A549 (cell line): ENCODE data around the gene USP24. TPM values are rescaled to one million over a fixed set of nuclear protein-coding genes. Genes with fewer than 3 reads are reported as not detected.
"Not testable (repeated sequence)": the region's sequence is repeated elsewhere in the genome, so short reads cannot be mapped to it uniquely, and the experiment has no call there.

ENCODE experiments used
- ATAC-seq, 2 experiments: fragments of 200-7000 bp in 1 of 2; fragments of >200 bp in 1 of 2; cut with Nextera tagmentation in 1 of 2; cut with Tn5 transposase in 1 of 2; 3 replicates each; pipeline versions ENCODE4 v1.8.0 to v1.9.1; 2018 to 2020; ENCODE audit warnings: mild to moderate bottlenecking in 1 of 2, moderate library complexity in 1 of 2
- CTCF ChIA-PET: fragments of 300-600 bp; sonication (Branson Sonifier 250); formaldehyde crosslinking; extraction: SDS; loops from one replicate; lab custom pipeline; 2021; ENCODE audit warnings: antibody characterized with exemption, inconsistent platforms; lab: Yijun Ruan, JAX
- POLR2A ChIA-PET: fragments of 350-600 bp; formaldehyde crosslinking; extraction: SDS; loops from one replicate; lab custom pipeline; 2021; ENCODE audit warnings: antibody characterized with exemption, inconsistent platforms; lab: Yijun Ruan, JAX
- DNase-seq, 2 experiments: peaks; one replicate each; pipeline versions ENCODE4 v3.0.0 to v3.0.0-alpha.2; 2011 to 2016; ENCODE audit warnings: low read depth in 1 of 2, low spot score in 1 of 2
- FAIRE-seq: peaks from 2 replicates; lab custom pipeline; 2011; peaks lifted over from hg19 to GRCh38; lab: Jason Lieb, UNC
- H3K27ac ChIP-seq, 2 experiments: fragments of >200 bp; sonication (Bioruptor Twin); formaldehyde crosslinking; 3 replicates each; pipeline ENCODE4 v1.5.1; 2016 to 2017
- H3K4me1 ChIP-seq: fragments of >200 bp; sonication (Bioruptor Twin); formaldehyde crosslinking; 3 replicates; pipeline ENCODE4 v1.6.1; 2016
- H3K4me2 ChIP-seq: fragments of >200 bp; sonication (Bioruptor Twin); formaldehyde crosslinking; 3 replicates; pipeline ENCODE4 v1.6.1; 2016
- H3K4me3 ChIP-seq: fragments of >200 bp; sonication (Bioruptor Twin); formaldehyde crosslinking; 3 replicates; pipeline ENCODE4 v1.5.1; 2016
- H3K9me3 ChIP-seq: fragments of >200 bp; sonication (Bioruptor Twin); formaldehyde crosslinking; 3 replicates; pipeline ENCODE4 v1.6.1; 2016
- BHLHE40 ChIP-seq: IDR thresholded peaks from 2 replicates; pipeline ENCODE4 v1.6.1; 2012; ENCODE audit warnings: low read depth, low read length, inconsistent platforms
- CBX8 ChIP-seq: fragments of 200-600 bp; sonication (generic); IDR thresholded peaks from 2 replicates; pipeline ENCODE4 v1.6.1; 2016
- CEBPB ChIP-seq, 2 experiments: fragments of >200 bp in 1 of 2; sonication (Bioruptor Twin) in 1 of 2; formaldehyde crosslinking in 1 of 2; IDR thresholded peaks; 2 replicates each; pipeline ENCODE4 v1.6.1; 2012 to 2016
- CHD4 ChIP-seq: fragments of 200-600 bp; sonication (generic); IDR thresholded peaks from 2 replicates; pipeline ENCODE4 v1.6.1; 2016; ENCODE audit warnings: antibody characterized with exemption, mild to moderate bottlenecking, borderline replicate concordance
- EHF ChIP-seq: fragments of 250-450 bp; sonication (Bioruptor Pico); IDR thresholded peaks from 2 replicates; pipeline ENCODE4 v1.5.0; 2020; ENCODE audit warnings: mild to moderate bottlenecking
- EP300 ChIP-seq, 2 experiments: fragments of >200 bp; sonication (Bioruptor Twin); formaldehyde crosslinking; IDR thresholded peaks; 2 replicates in 1 of 2; 3 replicates in 1 of 2; pipeline ENCODE4 v1.6.1; 2016 to 2017
- ESRRA ChIP-seq: fragments of 150-350 bp; IDR thresholded peaks from 2 replicates; pipeline ENCODE4 v1.6.1; 2014; ENCODE audit warnings: mild to moderate bottlenecking, low read length, borderline replicate concordance
- FOSL2 ChIP-seq, 2 experiments: fragments of 450-650 bp in 1 of 2; fragments of >200 bp in 1 of 2; sonication (Bioruptor Twin) in 1 of 2; formaldehyde crosslinking; IDR thresholded peaks; 2 replicates each; pipeline versions ENCODE4 v1.5.0 to v1.6.1; 2016 to 2020; ENCODE audit warnings: mild to moderate bottlenecking in 1 of 2, moderate library complexity in 1 of 2
- FOXS1 ChIP-seq: fragments of 250-450 bp; sonication (Bioruptor Pico); IDR thresholded peaks from 2 replicates; pipeline ENCODE4 v1.5.0; 2020; ENCODE audit warnings: mild to moderate bottlenecking, moderate library complexity
- GATA3 ChIP-seq: IDR thresholded peaks from 2 replicates; pipeline ENCODE4 v1.6.1; 2012; ENCODE audit warnings: borderline replicate concordance
- HDAC2 ChIP-seq: fragments of 200-600 bp; sonication (generic); IDR thresholded peaks from 2 replicates; pipeline ENCODE4 v1.6.1; 2016
- HEYL ChIP-seq: fragments of 250-450 bp; sonication (Bioruptor Pico); IDR thresholded peaks from 2 replicates; pipeline ENCODE4 v1.8.0; 2021; ENCODE audit warnings: mild to moderate bottlenecking, moderate library complexity
- NPAS2 ChIP-seq: fragments of 250-450 bp; sonication (Bioruptor Pico); IDR thresholded peaks from 2 replicates; pipeline ENCODE4 v1.8.0; 2022; ENCODE audit warnings: mild to moderate bottlenecking, moderate library complexity, borderline replicate concordance
- POLR2A ChIP-seq: IDR thresholded peaks from 2 replicates; pipeline ENCODE4 v1.6.1; 2012; ENCODE audit warnings: mild to moderate bottlenecking, low read length
- POLR2AphosphoS2 ChIP-seq: conservative IDR thresholded peaks from 2 replicates; pipeline ENCODE4 v1.6.1; 2012; ENCODE audit warnings: low read length, improper control_type of control experiment, inconsistent platforms
- RFX5 ChIP-seq: fragments of 450-650 bp; IDR thresholded peaks from 2 replicates; pipeline ENCODE4 v1.7.1; 2014; ENCODE audit warnings: antibody characterized with exemption, mild to moderate bottlenecking, moderate library complexity
- SREBF2 ChIP-seq: fragments of 450-650 bp; IDR thresholded peaks from 2 replicates; pipeline ENCODE4 v1.6.1; 2014; ENCODE audit warnings: mild to moderate bottlenecking, moderate library complexity
- TFCP2L1 ChIP-seq: fragments of 250-450 bp; sonication (Bioruptor Pico); IDR thresholded peaks from 2 replicates; pipeline ENCODE4 v1.5.0; 2021; ENCODE audit warnings: mild to moderate bottlenecking
- ZFP36 ChIP-seq: fragments of 450-650 bp; IDR thresholded peaks from 2 replicates; pipeline ENCODE4 v1.6.1; 2014; ENCODE audit warnings: borderline replicate concordance; ENCODE audit not compliant: partially characterized antibody
- WGBS: methylation state at CpG from one replicate; pipeline ENCODE4 v1.1.6; 2017; ENCODE audit errors: missing lambda C conversion rate; 5-methylcytosine and 5-hydroxymethylcytosine counted together
- polyA plus RNA-seq, 4 experiments: library from polyadenylated mRNA; depleted of rRNA in 3 of 4; stranded (reverse); fragments of >200 nt; fragmentation: RNase III in 1 of 4; extraction: RNeasy Plus Mini Kit Qiagen cat#74134 plus additional on column Dnase treatment in 1 of 4; gene quantifications; 2 replicates in 3 of 4; 3 replicates in 1 of 4; pipeline ENCODE4 v1.2.3, GENCODE V29; 2011 to 2017
- TF ChIP-seq, protein P1 (sequence below): fragments of 150-350 bp; IDR thresholded peaks from 2 replicates; pipeline ENCODE4 v1.6.1; 2014; ENCODE audit warnings: low read depth, mild to moderate bottlenecking, low read length
- TF ChIP-seq, protein P2 (sequence below): fragments of >200 bp; sonication (Bioruptor Twin); formaldehyde crosslinking; IDR thresholded peaks from 3 replicates; pipeline ENCODE4 v1.6.1; 2016
- TF ChIP-seq, protein P3 (sequence below): IDR thresholded peaks from 2 replicates; pipeline ENCODE4 v1.6.1; 2012
- TF ChIP-seq, protein P4 (sequence below): fragments of 250-450 bp; sonication (Bioruptor Pico); IDR thresholded peaks from 2 replicates; pipeline ENCODE4 v1.5.0; 2021; ENCODE audit warnings: mild to moderate bottlenecking, moderate library complexity, borderline replicate concordance

USP24 gene
- polyA plus RNA-seq, 2 of the 4 experiments (the other 2 are of a cell fraction): 14.7 to 21.7 TPM

DNA sequence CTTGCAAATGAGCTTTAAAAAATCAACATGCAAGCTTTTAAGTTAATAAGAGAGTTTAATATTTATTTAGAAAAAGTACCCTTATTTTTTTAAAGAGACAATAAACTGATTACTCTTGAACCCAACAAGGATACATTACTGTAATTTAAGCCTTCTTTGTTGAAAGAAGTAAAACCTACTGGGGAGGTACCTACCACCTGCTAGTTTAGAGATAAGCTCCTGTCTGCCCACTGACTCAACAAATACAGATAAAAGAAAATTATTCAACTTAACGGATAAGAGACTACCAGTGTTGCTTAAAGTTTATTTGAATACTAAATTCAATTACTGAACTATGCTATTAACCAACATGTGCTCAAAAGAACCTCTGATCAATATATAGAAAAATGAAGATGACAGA, 23.1 kb downstream of the USP24 start:
- no peak overlapping the region for H3K27ac ChIP-seq
- ChIA-PET POLR2A (no interaction called here), CTCF (no interaction called here)
- ATAC-seq (no peak), FAIRE-seq (no peak), DNase-seq (no peak)
- peaks cover 23% of the 10 kb centered on the region; the same call in 2 of the 3 replicates for H3K4me1 ChIP-seq
- H3K9me3 ChIP-seq: no peaks in the 10 kb centered on the region
- TF ChIP-seq SREBF2: no peak
- TF ChIP-seq NPAS2 (CRISPR knock-in tag): no peak
- no peak for TF ChIP-seq BHLHE40
- TF ChIP-seq FOSL2 (IDR thresholded peaks at IDR 0.05): no peak
- TF ChIP-seq FOSL2 (CRISPR knock-in tag; IDR thresholded peaks at IDR 0.05): no peak
- no peak for TF ChIP-seq ZFP36
- TF ChIP-seq FOXS1 (CRISPR knock-in tag): no peak
- TF ChIP-seq, protein P1, sequence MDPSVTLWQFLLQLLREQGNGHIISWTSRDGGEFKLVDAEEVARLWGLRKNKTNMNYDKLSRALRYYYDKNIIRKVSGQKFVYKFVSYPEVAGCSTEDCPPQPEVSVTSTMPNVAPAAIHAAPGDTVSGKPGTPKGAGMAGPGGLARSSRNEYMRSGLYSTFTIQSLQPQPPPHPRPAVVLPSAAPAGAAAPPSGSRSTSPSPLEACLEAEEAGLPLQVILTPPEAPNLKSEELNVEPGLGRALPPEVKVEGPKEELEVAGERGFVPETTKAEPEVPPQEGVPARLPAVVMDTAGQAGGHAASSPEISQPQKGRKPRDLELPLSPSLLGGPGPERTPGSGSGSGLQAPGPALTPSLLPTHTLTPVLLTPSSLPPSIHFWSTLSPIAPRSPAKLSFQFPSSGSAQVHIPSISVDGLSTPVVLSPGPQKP: no peak
- no peak for TF ChIP-seq EP300 (IDR thresholded peaks at IDR 0.05)
- no peak overlapping the region for H3K4me3 ChIP-seq
- 71% methylated on average over 1 of the region's 1 CpG for WGBS
- no peak overlapping the region for H3K4me2 ChIP-seq

DNA sequence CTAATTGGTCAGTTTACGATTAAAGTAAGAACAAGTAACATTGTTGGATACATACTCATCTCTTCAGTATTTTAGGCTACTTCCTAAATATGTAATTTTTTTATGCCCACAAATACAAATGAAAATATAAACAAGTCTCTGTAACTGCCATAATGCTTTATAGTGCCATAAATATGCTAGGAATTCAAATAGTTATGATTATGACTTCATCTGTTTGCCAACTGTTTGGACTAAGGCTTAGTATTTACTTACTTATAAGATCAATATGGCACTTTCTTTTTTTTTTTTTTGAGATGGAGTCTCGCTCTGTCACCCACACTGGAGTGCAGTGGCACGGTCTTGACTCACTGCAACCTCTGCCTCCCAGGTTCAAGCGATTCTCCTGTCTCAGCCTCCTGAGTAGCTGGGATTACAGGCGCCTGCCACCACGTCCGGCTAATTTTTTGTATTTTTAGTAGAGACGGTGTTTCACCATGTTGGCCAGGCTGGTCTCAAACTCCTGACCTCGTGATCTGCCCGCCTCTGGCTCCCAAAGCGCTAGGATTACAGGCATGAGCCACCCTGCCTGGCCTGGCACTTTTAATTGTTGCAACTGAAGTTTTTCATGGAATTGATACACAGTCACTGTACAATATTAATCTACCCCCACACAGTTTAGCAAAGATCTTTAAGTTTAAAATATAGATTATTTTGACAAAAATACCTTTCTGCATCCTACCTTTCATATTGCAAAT, 23.8 kb downstream of the USP24 start:
- DNase-seq (peak in 1 of 2 experiments; percentile 14), ATAC-seq (peak in 1 of 2 experiments; percentile 42; a peak in 2 of 6 replicates)
- H3K9me3 ChIP-seq, POLR2A ChIA-PET, H3K4me2 ChIP-seq, CTCF ChIA-PET, H3K27ac ChIP-seq, H3K4me3 ChIP-seq, FAIRE-seq: not testable (repeated sequence)
- H3K4me1 ChIP-seq: peaks cover 23% of the 10 kb centered on the region; the same call in 2 of the 3 replicates
- 73% methylated on average over 11 of the region's 11 CpGs for WGBS

DNA sequence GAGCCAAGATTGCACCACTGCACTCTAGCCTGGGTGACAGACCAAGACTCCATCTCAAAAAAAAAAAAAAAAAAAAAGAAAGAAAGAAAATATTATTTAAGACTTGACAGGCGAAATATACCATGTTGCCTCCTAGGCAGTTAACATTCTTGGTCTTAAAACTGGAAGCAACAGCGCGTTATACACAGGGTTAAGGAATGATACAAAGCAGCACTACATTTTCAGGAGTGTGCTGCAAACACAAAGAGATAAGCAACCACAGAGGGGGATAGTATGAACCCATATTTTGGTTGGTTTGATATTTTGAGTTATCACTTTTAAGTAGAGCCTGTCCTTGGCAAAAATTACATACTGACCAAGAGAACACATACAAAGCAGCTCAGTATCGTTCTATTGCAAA, 25.1 kb downstream of the USP24 start:
- H3K27ac ChIP-seq: no peak overlapping the region
- FAIRE-seq (no peak), ATAC-seq (no peak), DNase-seq (no peak)
- CTCF ChIA-PET: interaction anchor here (1.1 kb wide), 1 partner anchor 11 kb away, joined by 3 read pairs; no protein-coding TSS in a partner anchor
- peaks cover under 1% of the 10 kb centered on the region; the same call in 2 of the 3 replicates for H3K9me3 ChIP-seq
- peaks cover 12% of the 10 kb centered on the region; the same call in 2 of the 3 replicates for H3K4me1 ChIP-seq
- H3K4me3 ChIP-seq: no peak overlapping the region
- POLR2A ChIA-PET: no interaction called here
- no peak overlapping the region for H3K4me2 ChIP-seq
- TF ChIP-seq GATA3 (no peak), NPAS2 (CRISPR knock-in tag) (no peak), POLR2A (no peak), POLR2AphosphoS2 (no peak), ESRRA (no peak), HDAC2 (no peak), HEYL (CRISPR knock-in tag) (no peak), RFX5 (no peak), CBX8 (no peak), CEBPB (IDR thresholded peaks at IDR 0.05) (no peak), EP300 (IDR thresholded peaks at IDR 0.05) (no peak), FOXS1 (CRISPR knock-in tag) (no peak), CHD4 (no peak), EHF (CRISPR knock-in tag) (no peak), TFCP2L1 (no peak)
- TF ChIP-seq, protein P2, sequence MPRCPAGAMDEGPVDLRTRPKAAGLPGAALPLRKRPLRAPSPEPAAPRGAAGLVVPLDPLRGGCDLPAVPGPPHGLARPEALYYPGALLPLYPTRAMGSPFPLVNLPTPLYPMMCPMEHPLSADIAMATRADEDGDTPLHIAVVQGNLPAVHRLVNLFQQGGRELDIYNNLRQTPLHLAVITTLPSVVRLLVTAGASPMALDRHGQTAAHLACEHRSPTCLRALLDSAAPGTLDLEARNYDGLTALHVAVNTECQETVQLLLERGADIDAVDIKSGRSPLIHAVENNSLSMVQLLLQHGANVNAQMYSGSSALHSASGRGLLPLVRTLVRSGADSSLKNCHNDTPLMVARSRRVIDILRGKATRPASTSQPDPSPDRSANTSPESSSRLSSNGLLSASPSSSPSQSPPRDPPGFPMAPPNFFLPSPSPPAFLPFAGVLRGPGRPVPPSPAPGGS: no peak
- TF ChIP-seq, protein P3, sequence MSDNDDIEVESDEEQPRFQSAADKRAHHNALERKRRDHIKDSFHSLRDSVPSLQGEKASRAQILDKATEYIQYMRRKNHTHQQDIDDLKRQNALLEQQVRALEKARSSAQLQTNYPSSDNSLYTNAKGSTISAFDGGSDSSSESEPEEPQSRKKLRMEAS: no peak
- TF ChIP-seq, protein P4, sequence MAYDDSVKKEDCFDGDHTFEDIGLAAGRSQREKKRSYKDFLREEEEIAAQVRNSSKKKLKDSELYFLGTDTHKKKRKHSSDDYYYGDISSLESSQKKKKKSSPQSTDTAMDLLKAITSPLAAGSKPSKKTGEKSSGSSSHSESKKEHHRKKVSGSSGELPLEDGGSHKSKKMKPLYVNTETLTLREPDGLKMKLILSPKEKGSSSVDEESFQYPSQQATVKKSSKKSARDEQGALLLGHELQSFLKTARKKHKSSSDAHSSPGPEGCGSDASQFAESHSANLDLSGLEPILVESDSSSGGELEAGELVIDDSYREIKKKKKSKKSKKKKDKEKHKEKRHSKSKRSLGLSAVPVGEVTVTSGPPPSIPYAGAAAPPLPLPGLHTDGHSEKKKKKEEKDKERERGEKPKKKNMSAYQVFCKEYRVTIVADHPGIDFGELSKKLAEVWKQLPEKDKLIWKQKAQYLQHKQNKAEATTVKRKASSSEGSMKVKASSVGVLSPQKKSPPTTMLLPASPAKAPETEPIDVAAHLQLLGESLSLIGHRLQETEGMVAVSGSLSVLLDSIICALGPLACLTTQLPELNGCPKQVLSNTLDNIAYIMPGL (CRISPR knock-in tag): no peak
- 96% methylated on average over 4 of the region's 4 CpGs for WGBS
